ENCODE measurements around the gene ANKDD1B. TPM values are rescaled to one million over a fixed set of nuclear protein-coding genes. Genes with fewer than 3 reads are reported as not detected.

The ANKDD1B gene
- total RNA-seq, 4 donors from 2014 or later: 0.19 to 0.95 TPM; not detected in 2

DNA sequence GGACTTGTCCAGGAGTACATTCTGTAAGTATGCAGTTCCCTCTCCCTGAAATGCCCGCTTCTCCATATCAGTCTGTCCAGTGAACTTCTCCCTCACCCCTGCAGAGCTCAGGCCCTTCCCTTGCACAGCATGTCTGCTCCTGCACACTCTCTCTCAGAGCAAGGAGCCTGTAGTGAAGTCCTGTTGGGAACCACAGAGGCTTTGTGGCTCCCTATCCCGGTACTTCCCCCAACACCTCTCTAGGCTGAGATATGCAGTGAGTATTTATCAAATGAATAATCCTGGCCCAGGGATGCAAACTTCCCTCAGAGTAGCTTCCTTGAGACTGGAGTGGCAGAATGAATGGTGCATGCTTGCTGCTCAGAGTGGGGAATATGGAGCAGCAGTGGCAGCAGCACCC lies 57.2 kb downstream of the ANKDD1B start:
- Histone ChIP-seq H3K4me1 (peaks cover 0 to 18% (median 0%) of the 10 kb centered on the region in 3 donors), H3K4me3 (no peak overlapping the region), H3K27me3 (no peaks in the 10 kb centered on the region), H3K27ac (peak overlapping the region in 2 of 4 donors; percentile 8 to 73), H3K36me3 (peaks cover 0 to 12% (median 0%) of the 10 kb centered on the region in 3 donors), H3K9me3 (no peaks in the 10 kb centered on the region)
- no peak for TF ChIP-seq POLR2A (IDR thresholded peaks at IDR 0.05)
- TF ChIP-seq, protein P1, sequence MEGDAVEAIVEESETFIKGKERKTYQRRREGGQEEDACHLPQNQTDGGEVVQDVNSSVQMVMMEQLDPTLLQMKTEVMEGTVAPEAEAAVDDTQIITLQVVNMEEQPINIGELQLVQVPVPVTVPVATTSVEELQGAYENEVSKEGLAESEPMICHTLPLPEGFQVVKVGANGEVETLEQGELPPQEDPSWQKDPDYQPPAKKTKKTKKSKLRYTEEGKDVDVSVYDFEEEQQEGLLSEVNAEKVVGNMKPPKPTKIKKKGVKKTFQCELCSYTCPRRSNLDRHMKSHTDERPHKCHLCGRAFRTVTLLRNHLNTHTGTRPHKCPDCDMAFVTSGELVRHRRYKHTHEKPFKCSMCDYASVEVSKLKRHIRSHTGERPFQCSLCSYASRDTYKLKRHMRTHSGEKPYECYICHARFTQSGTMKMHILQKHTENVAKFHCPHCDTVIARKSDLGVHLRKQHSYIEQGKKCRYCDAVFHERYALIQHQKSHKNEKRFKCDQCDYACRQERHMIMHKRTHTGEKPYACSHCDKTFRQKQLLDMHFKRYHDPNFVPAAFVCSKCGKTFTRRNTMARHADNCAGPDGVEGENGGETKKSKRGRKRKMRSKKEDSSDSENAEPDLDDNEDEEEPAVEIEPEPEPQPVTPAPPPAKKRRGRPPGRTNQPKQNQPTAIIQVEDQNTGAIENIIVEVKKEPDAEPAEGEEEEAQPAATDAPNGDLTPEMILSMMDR (IDR thresholded peaks at IDR 0.05): no peak
- 82 to 85% methylated on average over 1 of the region's 2 CpGs for WGBS, 2 donors
- intact Hi-C loops (cut with DNase I): no loop called here
- DNase-seq: no peak

DNA sequence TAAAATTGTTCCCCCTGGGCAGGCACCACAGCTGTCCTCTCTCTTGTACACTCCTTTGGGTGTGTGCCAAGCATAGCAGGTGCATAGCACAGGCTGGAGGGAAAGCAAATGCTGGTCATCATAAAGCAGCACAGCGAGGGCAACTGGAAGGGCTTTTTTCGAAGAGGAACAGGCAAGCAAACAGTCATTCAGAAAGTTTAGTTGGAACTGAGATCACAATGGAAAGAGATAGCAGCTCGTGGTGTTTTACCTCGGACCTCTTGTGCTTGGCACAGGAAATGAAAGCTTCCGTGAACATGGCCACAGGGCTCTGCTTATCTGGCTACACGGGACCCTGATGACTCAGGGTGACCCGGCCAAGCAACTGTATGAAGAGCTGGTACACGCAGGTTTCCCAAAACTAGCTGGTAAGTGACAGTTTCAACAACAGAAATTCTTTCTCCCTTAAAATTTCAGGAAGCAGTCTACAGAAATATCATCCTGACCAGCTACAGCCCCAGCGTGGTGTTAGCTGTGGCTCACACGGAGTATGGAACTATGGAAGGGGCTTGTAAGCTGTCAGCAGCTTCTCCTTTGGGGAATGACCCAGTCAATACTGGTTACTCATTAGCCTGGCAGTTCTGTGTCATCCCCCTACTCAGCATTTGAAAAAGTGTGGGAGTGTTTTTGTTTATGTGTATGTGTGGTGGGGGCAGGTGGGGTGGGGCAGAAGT lies 57.9 kb downstream of the ANKDD1B start:
- Histone ChIP-seq H3K9me3 (no peaks in the 10 kb centered on the region), H3K4me1 (peaks cover 0 to 18% (median 0%) of the 10 kb centered on the region in 3 donors), H3K27me3 (no peaks in the 10 kb centered on the region), H3K36me3 (peaks cover 0 to 16% (median 0%) of the 10 kb centered on the region in 3 donors), H3K4me3 (peak overlapping the region in 2 of 4 donors; percentile 27 to 45), H3K27ac (peak overlapping the region in 3 of 4 donors; percentile 8 to 74 (median 73))
- no peak for DNase-seq
- 24 to 46% methylated on average over 9 to 10 of the region's 10 CpGs for WGBS, 2 donors
- intact Hi-C loops (cut with DNase I): no loop called here
- TF ChIP-seq, protein P1 (IDR thresholded peaks at IDR 0.05): no peak
- TF ChIP-seq POLR2A (IDR thresholded peaks at IDR 0.05): no peak

- no peak for DNase-seq
- Histone ChIP-seq H3K27ac (no peak overlapping the region), H3K4me1 (peaks cover 0 to 18% (median 0%) of the 10 kb centered on the region in 3 donors), H3K36me3 (peaks cover 0 to 26% (median 0%) of the 10 kb centered on the region in 3 donors), H3K4me3 (no peak overlapping the region), H3K27me3 (no peaks in the 10 kb centered on the region), H3K9me3 (no peaks in the 10 kb centered on the region)
- no peak for TF ChIP-seq POLR2A (IDR thresholded peaks at IDR 0.05)
- TF ChIP-seq, protein P1 (IDR thresholded peaks at IDR 0.05): no peak
- intact Hi-C loops (cut with DNase I): no loop called here
- 83 to 84% methylated on average over 3 of the region's 3 CpGs for WGBS, 2 donors
These were observed 59.3 kb downstream of the ANKDD1B start for GRCh38 chr5:75670577-75670976.

DNA sequence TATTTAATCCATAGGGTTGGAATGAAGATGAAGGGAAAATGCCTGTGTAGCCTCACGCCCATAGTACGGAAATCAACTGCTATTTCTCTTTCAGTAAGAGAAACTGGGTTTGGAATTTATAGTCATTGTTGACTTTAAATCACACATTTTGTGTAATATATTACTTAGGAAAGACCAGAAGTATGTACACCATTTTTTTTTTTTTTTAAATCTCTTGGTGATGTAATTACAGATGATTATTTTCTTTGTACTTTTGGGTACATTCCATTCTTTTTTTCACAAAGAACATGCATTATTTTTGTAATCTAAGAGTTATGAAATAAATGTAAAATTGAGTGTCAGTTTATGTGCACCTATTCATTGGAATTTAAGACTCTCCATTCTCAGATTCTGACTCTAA lies 60.3 kb downstream of the ANKDD1B start:
- Histone ChIP-seq H3K36me3 (peaks cover 0 to 27% (median 0%) of the 10 kb centered on the region in 3 donors), H3K9me3 (no peaks in the 10 kb centered on the region), H3K27ac (no peak overlapping the region), H3K4me3 (no peak overlapping the region), H3K4me1 (peaks cover 0 to 18% (median 0%) of the 10 kb centered on the region in 3 donors), H3K27me3 (no peaks in the 10 kb centered on the region)
- intact Hi-C loops (cut with DNase I): no loop called here
- TF ChIP-seq, protein P1 (IDR thresholded peaks at IDR 0.05): no peak
- no peak for TF ChIP-seq POLR2A (IDR thresholded peaks at IDR 0.05)
- 50 to 70% methylated on average over 2 of the region's 2 CpGs for WGBS, 2 donors
- no peak for DNase-seq

GRCh38 chr5:75672616-75673015 lies 61.4 kb downstream of the ANKDD1B start:
- TF ChIP-seq POLR2A (IDR thresholded peaks at IDR 0.05): no peak
- TF ChIP-seq, protein P1 (IDR thresholded peaks at IDR 0.05): no peak
- Histone ChIP-seq H3K27me3 (no peaks in the 10 kb centered on the region), H3K4me3 (no peak overlapping the region), H3K9me3 (no peaks in the 10 kb centered on the region), H3K27ac (peak overlapping the region in 1 of 4 donors; percentile 7), H3K4me1 (peaks cover 0 to 18% (median 0%) of the 10 kb centered on the region in 3 donors), H3K36me3 (peaks cover 0 to 29% (median 0%) of the 10 kb centered on the region in 3 donors)
- intact Hi-C loops (cut with DNase I): no loop called here
- 84 to 100% methylated on average over 3 of the region's 3 CpGs for WGBS, 2 donors
- no peak for DNase-seq
